GM04503 (cell line): ENCODE data around the gene DIPK1B.

Experiments
- DNase-seq: peaks from one replicate; pipeline ENCODE4 v3.0.0-alpha.2; 2012; ENCODE audit warnings: low read depth

The DIPK1B gene

DNA sequence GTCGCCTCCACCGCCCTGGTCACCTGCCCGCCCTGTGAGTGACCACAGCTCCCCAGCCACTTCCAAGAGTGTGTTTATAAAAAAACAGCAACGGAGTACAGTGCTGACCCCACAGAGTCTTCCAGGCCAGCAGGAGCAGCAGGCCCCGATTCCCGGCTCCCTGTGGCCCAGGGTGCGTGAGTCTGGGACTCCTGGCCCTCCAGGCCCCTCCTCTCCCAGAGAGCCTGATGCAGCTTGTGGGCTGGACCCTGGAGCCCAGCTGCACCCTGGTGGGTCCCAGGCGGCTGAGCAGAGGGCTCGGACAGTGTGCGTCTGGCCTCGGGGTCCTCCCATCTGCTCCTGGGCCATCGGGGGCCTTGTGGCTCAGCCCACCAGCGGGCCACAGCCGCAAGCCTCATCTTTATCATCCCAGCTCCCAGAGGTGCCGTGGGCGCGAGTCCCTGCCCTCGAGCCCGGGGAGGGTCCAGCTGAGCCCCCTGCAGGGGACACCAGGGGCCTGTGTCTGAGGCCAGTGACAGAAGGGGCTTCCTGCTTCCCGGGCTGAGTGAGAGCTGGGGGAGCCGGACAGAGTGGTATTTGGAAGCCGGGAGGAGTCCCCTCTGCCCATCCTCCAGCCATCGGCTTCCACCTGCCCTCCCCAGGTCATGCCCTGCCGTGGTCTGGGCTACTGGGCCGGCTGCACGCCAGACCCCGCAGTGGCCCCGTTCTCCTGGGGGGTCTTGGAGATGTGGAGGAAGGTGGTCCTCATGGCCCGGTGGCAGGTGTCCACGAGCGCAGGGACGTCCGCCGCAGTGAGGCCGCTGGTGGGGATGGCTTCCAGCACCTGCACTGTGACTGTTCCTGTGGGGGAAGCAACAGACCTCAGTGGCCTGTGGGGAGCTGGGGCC lies 39.0 kb upstream of the DIPK1B start:
- DNase-seq: no peak

DNA sequence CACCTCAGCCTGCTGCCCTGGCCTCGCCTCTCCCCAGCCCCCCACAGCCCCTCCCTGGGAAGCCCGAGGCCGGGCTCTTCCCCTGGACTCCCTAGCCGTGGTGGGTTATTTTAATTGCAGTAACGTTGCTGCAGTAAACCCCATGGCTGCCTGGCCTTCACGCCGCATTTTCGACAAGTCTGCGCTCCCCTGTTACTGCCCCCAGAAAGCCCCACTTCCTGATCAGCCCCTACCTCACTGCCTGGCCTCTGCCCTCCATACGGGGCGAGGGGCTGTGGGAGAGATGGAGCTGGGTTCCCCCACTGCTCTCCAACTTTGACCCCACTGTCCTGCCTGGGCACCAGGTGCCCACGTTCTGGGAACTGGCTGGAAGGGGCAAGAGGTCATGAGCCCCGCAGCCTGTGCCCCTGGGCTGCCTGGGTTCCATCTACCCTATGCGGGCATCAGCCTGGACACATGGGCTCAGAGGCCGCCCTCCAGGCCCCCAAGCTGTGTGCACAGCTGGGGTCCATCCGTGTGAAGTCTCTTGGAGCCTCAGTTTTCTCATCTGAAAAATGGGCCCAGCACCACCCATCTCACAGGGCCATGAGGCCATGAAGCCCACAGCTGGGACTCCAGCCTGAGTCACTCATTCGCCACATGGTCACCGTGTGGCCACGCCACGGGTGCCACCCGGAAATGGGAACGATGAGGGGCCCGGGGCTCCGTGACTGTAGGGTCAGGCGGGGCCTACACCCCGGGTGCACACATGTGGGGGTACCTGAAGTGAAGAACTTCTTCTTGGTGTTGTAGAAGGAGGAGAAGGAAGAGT lies 38.2 kb upstream of the DIPK1B start:
- no peak for DNase-seq

DNA sequence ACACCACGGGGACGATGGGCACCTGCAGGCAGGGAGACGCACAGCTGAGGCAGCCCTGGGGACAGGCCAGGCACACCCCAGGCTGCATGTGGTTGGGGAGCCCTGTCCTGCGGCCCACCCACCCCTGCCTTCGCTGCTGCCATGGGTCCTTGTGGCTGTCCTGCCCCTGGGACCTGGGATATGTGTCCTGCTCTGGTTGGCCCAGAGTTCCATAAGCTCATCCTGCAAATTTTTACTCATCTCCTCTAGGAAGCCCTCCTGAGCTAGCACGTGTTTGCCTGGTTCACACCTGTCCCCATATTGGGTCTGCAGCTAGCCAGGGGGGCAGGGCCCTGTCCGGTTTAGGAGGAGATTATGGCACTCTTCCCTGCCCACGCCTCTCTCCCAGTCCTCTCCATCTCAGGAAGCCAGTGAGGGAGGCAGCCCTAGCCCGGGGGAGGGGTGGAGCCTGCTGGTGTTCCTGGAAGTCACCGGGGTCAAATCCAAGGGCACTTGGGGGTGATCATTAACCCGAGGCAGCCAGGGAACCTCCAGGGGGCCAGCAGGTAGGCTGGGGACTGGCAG lies 37.5 kb upstream of the DIPK1B start:
- DNase-seq: no peak

DNA sequence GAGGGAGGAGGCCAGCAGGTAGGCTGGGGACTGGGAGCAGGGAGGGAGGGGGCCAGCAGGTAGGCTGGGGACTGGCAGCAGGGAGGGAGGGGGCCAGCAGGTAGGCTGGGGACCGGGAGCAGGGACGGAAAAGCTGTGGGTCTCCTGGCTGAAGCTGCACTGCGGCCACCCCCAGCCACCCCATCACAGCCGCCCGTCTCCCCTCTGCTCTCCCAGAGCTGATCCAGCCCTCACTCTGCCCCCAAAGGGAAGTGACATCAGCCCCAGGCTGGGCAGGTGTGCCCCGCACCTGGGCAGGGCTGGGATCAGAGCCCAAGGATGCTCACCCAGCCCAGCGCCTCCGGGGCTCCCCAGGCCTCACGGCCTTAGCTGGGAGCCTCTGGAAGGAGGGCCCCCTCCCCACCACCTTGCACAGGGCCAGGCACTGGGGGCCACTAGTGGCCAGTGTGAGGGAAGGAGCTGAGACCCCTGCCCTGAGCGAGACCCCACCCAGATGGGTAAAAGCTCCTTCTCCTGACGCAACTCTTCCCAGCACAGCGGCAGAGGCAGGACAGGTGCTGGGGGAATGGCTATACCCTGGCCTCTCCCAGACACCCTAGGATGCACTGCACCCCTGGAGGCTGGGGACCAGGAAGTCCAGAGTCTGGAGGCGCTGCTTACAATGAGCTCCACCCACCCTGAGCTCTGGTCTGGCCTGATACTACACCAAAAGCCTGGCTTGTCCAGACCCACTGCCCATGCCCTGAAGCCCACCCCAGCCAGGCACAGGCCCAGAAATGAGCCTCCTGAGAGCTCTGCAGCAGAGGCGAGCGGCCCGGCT lies 36.7 kb upstream of the DIPK1B start:
- DNase-seq: no peak

DNA sequence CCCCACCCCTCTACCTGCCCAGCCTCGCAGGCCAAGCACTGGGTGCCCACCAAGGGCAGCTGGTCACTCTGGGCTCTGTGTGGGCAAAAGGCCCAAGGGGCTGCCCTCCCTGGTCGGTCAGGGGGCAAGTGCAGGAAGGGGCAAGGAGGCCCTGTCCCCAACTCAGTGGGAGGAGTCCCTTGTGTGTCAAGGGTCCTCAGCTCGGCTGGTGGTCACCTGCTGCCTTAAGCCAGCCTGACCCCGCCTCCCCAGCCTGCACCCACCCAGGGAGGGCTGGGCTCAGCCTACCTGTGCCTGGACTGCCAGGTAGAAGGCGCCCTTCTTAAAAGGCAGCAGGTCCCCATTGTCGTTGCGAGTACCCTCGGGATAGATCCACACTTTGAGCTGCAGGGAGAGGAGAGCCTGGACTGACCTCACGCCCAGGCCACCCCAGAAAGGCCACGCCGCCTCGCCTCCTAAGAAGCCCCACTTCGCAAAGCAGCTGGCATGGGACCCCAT lies 36.0 kb upstream of the DIPK1B start:
- no peak for DNase-seq

DNA sequence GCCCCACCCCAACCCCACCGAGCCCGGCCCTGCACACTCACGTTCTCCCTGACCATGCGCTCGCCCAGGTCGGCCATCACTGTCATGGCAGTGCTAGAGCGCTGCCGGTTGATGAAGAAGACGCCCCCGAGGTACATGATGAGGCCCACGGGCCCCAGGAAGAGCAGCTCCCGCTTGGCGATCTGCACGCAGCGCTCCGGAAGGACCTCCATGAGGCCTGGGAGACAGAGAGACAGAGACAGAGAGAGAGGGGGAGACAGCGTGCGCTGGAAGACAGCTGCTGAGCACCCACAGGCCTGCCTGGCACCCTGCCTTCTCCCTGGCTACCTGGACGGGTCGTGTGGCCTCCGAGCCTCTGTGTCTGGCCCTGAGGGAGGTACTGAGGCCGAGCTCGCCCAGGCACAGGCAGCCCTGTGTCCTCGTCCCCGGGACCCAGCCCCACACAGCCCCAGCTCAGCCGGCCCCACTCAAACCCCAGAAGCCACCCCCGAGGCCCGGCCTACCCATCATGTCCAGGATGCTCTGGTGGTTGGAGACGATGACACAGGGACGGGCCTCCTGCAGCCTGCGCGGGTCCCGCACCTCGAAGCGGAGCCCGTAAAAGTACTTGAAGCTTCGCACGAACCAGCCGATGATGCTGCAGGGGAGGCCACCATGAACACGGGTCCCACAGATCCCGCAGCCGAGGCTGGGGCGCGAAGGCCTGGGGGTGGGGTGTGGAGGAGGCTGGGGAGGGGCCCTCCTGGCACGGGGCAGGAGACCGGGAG lies 35.3 kb upstream of the DIPK1B start:
- no peak for DNase-seq

DNA sequence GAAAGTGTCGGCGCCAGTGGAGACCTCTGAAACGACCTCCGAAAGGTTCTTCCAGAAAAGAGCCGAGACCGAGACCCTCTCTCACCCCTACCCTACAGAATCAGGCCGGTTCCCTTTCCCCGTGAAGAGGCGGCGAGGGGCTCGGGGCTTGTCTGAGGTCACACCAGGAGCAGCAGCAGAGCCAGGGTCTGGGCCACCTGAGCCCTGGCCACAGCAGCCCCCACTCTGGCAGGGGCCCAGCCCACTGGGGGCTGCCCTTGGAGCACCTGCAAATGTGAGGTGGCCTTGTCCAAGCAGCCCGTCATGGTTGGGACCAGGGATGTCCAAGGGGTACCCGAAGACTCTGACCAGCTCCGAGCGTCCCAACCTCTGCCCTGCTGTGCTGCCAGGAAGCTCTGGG lies 34.3 kb upstream of the DIPK1B start:
- DNase-seq: no peak

DNA sequence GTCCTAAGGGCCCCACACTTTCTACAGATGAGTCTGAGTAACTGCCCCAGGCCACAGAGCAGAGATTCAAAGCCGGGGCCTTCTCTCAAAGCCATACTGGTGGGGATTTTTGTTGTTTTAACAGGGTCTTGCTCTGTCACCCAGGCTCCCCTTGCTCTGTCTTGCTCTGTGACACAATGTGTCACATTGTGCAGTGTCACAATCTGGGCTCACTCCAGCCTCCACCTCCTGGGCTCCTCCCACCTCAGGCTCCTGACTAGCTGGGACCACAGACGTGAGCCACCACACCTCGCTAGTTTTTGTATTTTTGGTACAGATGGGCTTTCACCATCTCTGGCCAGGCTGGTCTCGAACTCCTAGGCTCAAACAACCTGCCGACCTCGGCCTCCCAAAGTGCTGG lies 33.7 kb upstream of the DIPK1B start:
- DNase-seq: no peak

DNA sequence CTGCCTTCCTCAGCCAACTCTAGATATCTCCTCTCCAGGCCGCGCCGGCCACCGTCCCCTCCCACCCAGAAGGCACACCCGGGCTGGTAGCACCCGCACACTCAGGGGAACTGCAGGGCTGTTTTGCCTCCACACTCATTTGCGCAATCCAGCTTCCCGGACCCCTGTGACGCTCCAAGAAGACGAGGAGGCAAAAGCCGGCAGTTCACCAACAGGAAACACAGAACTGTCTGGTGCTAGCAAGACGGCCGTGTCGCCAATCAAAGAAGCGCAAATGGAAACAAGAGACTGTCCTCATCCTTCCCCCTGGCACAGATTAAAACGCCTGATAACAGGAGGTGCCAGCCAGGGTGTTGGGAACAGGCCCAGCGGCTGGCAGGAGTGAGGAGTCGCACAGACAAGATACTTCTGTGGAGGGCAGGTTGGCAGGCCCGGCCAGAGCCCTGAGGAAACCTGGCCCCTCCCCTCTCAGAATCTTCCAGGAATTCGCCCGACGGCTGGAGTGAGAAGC lies 32.9 kb upstream of the DIPK1B start:
- DNase-seq: no peak

DNA sequence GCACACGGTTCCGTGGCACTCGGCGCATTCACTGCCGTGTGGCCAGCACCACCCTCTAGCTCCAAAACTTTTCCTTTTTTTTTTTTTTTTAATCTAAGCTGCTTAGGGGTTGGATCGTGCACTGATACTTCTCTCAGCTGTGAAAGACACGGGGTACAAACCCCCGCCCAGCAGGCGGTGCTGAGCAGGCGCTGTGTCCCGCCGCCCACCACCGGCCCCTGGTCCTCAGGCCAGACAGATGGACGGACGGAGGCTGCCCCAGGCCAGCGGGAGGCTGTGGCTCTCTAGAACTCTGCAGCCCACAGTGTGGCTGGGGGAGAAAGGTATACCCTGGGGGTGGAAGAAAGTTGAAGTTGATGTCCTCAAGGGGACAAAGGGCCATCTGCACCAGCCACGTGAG lies 31.3 kb upstream of the DIPK1B start:
- DNase-seq: no peak

DNA sequence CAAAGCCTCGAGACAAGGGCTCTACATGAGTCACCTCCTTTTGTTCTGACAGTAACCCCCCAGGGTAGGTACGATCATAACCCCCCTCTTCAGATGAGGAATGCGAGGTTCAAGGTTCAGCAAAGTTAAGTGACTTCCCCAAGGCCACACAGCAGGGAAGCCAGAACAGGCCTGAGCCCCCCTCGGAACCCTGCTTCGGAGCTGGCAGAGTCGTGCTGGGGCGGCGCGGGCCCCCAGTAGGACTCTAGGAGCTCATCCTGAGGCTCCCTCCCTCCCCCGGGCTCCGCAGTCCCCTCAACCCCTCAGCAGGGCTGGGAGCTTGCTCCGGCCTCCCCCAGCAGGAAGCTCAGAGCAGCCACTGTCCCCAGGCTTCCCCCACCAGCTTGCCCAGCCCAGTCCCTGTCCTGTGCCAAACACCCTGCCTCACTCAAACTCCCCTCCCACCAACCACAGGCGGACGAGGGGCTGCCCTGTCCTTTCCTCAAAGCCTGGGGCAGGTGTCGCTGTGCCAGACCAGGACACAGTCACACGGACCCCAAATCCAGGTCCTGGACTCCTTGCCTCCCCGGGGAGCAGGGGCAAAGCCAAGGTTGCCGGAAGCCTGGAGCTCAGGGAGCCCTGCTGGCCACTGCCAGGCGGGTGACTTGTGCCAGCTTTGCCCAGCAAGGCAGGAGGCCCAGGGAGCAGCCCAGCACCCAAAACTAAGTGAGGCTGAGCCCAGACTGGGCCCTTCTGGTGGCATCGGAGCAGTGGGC lies 30.2 kb upstream of the DIPK1B start:
- no peak for DNase-seq

DNA sequence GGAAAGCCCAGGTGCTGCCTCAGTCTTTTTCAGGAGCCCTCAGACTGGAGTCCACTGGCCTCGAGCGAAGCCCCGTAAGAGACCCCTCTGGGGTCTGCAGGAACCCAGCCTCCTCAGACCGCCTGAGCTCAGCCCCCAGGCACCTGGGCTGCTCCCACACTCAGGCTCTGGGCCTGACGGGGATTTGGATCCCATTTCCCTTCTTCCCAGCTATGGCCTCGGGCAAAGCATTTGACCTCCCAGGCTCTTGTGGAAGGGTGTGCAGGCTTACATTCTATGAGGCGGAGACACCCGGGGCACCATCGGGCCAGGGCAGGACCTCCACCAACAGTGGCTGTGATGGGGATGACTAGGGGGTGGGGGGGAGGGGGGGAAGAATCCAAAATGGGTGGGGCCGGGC lies 29.7 kb upstream of the DIPK1B start:
- no peak for DNase-seq

DNA sequence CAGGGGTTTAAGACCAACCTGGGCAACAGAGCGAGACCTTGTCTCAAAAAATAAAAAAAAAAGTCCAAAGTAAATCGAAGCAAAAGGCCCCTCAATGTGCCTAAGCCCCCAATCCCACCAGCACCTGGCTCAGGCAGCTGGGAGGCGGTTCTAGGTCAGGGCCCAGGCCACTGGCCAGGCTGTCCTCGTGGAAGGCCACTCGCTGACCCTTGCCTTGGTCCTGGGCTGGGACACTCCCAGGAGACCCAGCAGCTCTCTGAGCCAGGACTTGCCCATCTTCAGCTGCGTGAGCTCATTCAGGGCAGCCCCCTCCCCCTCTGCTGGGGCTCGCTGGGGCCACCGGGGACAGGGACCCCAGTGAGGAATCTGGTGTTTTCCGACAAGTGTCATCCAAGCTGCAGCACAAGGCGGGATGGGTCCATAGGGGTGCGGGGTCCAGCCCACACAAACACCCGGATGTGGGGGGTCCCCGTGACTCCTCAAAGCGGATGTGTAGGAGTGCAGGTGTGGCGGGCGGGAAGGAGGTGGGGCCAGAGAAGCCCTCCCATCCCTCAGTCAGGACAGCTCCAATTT lies 29.1 kb upstream of the DIPK1B start:
- DNase-seq: no peak

DNA sequence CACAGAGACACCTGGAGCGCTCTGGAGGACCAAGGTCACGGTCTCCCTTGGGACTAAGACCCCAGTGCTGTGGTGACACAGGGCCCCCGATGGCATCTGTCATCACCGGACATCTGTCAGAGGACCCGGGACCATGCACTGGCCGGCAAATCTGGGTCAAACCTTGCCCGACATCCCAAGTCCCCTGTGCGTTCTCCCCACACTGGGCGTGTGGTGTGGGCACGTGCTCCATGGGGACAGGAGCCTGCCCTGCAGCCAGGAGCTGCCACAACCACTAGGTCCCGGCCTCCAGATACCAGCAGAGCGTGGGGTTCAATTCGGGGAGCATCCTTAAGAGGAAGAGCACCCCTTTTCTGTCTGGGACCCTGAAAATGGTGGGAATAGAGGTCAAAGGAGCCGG lies 28.6 kb upstream of the DIPK1B start:
- DNase-seq: no peak

DNA sequence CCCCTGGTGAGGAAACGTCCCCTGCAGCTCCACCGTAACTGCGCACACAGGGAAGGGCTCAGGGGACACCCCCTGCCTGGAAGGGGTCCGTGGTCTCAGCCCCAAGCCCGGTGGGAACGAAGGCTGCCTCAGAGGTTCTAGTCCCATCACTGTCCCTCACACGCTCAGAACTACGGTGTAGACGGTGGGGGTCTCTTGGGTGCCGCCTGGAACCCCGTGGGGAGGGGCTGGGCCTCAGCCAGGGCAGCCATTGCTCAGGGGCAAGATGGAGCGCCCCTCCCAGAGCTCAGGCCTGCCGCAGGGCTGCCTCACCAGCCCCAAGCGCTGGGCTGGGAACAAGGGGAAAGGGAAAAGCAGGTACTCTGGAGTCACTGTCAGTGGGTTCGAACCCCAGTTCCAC lies 28.0 kb upstream of the DIPK1B start:
- no peak for DNase-seq

DNA sequence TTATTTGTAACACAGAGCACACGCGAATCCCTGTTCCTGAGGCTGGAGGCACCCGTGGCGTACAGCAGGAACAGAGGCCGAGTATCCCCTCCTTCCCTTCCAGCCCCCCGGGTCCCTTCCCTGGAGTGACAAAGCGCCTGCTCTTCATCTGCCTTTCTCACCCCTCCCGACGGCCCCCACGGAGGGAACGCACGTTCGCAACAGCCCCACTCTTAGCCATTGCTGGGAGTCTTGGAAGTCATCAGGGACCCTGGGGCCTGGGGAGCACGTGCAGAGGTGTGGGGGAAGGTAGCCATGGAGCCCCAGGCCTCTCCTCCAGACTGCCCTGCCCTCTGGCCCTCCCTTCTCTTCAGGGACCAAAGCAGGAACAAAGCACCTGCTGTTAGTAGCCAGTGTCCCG lies 27.6 kb upstream of the DIPK1B start:
- DNase-seq: no peak

DNA sequence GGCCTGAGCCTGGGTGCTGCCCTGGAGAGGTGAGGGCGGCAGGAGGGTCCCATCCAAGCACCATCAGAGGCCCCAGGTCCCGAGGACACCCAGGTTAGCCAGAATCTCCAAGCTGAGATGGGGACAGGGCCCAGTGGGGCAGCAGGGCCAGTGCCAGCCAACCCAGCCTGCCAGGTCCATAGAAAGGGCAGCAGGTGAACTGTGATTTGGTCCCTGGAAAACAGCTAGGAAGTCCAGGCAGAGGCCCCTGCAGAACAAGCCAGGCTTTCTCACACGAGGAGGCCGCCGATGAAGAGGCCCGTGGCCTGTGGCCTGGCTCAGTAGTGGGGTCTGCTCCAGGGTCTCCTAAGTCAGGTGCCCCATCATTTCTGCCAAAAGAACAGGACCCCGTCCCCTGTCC lies 27.2 kb upstream of the DIPK1B start:
- DNase-seq: no peak

DNA sequence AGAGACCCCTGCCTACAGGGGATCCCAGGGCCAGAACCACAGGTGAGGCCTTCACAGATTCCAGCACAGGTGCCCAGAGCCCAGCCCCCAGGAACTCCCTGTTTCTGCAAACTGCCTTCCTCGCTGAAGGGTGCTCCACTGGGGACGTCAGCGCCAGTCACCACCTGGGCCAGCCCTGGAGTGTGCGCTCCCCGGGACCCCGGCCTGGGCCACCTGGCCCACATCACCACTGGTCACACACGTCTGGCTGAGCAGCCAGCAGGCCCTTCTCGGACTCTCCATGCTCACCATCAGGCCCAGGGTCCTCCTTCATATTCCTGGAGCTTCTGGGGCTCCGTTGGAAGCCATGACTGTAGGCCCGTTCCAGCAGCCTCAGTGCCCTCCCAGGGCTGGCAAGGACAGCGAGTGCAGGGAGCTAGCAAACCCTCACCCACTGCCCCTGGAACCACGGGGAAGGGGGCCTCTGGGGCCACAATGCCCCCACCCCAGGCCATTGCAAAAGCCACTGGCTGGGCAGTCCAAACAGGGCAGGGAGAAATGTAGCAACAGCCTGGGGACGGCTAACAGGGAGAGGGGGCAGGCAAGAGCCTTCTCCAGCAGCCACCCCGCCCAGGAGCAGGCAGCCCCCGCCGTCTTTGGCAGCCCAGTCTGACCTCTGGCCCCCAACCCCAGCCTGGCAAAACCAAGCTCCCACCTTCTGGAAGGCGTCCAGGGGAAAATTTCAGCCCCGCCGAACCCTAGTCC lies 26.4 kb upstream of the DIPK1B start:
- no peak for DNase-seq

DNA sequence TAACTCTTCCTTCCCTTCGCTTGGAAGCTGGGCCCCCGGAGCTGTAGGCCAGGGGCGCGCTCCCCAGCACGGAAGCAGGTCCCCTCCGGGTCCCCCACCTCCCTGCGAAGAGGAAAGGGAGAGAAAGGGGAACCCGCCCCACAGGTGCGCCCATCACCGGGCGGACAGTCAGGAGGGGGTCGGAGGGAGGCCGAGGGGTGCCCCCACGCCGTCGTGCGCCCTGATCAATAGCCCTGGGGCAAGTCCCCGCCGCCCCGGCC lies 25.9 kb upstream of the DIPK1B start:
- no peak for DNase-seq
